HG02840 (cell line): ENCODE results near the gene TLE3.
A peak's percentile ranks its signal among the peaks of the same experiment; 100 is the strongest.

Experiments
- ATAC-seq: cut with Tn5 transposase; IDR thresholded peaks from one replicate; pipeline ENCODE4 v1.9.1; 2021; ENCODE audit warnings: mild to moderate bottlenecking, moderate library complexity, moderate number of reproducible peaks; ENCODE audit not compliant: unreplicated experiment, low FRiP score

Gene TLE3

DNA sequence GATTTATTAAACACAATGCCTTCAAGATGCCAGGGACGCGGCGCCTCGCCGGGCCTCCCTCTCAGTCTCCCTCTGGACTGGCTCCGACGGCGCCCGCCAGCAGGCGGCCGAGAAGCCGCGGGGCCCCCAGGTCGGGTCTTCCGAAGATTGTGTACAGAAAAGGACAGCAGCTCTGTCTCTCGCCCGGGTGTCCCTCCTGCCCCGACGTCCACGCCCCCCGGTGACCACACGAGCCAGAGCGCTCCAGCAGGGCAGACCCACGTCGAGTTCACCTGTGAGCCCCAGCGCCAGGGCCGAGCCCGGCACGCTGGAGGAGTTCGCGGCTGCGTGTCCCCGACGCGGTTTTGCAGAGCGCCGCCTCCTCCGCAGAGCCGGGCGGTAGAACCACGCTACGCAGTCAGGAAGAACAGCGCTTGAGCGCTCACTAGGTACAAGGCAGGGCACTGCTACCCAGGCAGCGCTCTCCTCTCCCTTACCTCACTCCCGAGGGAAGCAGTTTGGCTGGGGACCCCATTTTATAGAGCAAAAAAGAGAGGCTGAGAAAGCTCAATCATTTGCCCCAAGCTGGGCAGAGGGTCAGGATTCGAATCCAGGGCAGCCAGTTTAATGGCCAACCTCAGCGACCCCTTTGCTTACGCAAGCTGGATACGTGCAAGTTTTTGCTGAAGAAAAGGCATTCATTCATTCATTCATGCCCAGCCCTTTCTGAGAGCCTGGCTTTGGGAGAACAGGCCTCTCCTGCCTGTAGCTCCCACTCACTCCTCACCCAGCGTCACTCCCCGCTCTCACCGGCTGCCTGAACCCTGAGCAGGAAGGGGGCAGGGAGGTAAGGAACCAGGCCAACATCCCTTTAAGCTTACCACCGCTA lies 3.0 kb upstream of the TLE3 start:
- ATAC-seq: no peak

DNA sequence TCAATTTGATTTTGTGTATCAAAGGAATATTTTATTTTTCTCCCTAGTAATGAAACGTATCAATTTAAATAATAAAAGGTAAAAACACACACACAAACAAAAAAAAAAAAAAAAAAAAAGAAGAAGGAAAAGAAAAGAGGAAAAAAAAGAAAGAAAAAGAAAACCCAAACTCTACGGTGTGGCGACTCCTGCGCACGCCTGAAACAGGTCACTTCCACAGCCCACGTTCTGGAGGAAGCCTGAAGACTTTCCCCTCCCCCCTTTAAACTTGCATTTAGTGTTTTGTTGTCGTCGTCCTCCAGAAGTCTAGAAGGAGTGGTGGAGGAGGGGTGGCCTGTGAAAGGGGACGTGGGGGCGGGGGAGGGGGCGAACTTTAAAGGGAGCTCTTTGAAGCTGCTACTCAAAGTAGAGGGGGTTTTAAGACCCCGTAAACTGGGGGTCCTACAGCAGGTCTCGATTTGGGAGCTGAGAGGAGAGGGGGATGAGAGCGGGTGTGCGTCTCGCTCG lies 2.3 kb upstream of the TLE3 start:
- no peak for ATAC-seq

DNA sequence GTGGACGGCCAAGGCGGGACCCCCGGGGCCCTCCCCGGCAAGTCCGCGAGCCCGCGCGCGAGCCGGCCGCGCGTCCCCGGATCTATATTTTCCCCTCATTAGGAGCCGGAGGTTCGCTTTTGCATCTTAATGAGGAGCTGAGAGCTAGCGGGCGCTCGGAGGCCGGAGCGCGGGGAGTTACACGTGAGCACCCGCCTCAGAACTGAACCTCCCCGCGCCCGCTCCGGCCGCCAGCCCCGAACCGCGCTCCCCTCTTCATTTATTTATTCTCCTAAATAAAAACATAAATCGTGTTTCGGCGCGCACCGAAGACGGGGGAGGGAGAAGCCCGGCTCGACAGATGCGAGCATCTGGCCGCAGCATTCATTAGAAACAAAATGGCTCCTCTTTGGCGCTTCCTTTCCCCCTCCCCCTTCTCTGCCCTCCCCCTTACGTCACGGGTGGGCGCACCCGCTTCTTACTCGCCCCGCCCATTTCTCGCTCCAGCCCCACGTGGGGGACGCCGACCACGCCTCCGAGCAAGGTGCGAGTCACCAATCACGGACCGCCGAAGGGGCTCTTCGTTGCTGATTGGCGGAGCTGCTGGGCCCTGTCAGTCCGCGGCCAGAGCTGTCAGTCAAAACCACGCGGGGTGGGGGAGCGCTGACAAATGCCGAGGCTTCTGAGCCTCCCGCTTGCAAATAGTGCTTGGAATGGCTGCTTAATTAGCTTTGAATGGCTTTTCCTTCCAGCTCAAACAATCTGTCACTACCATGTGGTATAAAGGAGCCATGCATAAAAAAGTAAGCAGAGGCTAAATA lies 1.6 kb upstream of the TLE3 start:
- ATAC-seq: peak; percentile 59

DNA sequence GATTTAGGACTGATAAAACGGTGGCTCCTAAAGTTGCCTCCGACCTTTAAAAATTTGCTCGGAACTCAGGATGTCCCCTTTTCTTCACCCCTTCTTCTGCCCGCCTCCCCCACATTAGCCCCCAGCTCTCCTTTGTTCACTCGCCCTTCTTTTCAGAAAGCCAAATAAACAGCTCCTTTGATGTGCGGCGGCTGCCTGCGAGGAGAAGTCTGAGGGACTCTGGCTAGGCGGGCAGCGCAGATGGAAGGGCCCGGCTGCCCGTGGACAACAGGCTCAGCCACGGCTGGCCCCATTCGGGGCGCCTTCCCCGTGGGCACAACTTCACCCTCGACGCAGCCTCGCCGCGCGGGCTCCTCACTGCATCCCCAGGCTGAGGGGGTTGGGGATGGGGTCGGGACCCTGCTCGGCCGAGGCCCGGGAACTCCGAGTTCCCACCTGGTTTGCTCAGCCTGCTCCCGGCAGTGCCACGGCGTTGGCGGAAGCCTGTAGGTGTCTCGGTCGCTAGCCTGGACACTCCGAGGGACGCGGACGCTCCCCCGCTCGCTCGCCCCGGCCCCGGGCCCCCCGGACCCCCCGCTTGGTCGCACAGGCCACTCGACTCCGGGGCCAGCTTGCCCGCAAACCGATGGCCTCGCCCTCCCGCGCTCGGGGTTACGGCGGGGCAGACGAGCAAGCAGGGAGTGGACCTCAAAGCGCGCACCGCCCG lies 897 bp upstream of the TLE3 start:
- peak; percentile 6 for ATAC-seq

DNA sequence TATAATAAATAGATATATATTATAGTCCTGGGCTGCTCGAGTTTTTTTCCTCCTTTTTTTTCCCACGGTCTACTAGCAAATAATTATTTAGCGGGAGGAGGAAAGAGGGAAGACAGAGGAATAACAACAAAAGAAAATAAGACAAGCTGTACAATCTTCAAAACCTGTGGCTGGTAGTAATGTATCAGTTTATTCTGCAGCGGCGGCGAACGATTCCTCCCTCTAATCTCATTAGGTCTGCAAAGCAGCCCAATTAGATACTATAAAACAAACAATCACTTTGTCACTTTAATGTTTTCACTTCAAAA lies 390 bp upstream of the TLE3 start:
- no peak for ATAC-seq

DNA sequence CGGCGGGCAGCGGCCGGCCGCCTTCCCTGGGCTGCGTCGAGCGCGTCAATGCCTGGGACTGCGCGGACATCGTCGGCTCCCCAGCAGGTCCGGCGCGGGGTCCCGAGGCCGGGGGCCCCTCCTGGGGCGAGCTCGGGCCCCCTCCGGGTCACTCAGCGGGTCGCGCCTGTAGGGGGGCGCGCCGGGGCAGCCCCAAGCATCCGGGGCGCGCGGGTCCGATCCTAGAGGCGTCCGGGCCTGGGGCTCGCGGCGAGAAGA lies 725 bp downstream of the TLE3 start:
- ATAC-seq: no peak

DNA sequence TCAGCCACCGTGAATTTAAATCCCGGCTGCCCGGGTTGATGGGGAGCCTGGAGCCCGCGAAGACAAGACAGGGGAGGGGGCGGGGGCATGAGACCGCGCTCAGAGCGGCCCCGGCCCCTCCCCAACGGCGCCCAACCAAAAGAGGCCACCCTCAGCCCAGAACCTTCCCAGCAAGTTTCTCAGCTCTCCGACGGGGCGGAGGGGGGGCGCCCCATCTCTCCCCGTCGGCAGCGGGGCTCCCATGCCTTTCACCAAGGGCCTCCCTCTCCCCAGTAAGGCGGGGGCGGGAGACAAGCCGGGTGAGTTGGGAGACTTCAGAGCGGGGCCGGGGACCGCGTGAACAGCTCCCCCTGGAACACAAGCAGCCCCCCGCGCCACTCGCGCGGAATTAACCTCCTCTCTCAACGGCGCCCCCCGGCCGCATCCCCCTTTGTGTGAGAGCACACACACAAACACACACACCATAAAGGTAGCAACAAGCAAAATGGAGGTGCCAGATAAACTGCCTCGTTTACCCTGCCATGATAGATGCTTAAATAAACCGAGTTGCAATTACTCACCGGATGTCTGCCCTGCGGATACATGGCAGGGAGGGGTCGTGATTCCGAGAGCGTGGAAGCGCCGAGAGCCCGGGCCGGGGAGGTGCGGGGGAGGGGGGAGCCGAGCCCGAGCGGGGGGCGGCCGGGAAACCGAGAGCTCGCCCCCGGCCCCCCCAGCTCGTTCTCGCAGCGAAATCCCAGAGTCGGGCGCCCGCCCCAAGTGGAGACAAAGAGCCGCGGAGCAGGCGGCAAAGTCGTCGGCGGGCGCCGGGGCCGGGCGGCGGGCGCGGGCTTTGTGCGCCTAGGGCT lies 1.3 kb downstream of the TLE3 start:
- ATAC-seq: no peak

DNA sequence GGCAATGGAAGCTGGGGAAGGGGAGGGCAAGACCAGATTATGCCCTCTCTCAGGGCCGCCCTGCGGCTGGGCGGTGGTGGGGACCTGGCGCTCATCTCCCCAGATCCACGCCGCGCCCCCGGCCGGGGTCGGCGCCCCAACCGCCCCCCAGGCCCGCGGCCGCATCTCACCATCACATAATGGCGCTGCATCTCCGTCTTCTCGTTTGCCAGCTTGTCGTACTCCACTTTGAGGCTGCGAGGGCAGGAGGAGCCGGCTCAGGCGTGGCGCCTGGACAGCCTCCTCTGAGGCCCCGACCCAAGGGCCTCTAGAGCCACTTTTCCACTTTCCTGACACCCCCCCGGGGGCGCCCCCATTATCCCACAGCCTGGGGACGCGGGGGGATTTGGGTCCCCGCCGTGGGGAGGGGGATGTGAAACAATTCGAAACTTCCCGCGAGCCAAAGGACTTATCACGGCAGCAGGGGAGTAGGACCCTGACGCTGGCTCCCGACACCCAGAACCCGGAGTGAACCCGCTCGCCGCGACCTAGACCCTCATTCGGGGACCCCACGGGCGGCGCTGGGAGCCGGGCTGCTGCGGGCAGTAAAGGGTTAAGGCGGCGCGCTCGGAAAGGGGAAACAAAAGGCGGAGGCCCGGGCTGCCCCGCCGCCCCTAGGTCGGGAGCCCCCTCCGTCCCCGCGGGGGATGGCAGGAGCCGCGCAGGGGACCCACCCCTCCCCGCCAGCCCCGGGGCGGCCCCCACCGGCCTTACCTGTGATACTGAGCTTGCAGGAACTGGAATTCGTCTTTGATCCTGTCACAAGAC lies 2.1 kb downstream of the TLE3 start:
- no peak for ATAC-seq

DNA sequence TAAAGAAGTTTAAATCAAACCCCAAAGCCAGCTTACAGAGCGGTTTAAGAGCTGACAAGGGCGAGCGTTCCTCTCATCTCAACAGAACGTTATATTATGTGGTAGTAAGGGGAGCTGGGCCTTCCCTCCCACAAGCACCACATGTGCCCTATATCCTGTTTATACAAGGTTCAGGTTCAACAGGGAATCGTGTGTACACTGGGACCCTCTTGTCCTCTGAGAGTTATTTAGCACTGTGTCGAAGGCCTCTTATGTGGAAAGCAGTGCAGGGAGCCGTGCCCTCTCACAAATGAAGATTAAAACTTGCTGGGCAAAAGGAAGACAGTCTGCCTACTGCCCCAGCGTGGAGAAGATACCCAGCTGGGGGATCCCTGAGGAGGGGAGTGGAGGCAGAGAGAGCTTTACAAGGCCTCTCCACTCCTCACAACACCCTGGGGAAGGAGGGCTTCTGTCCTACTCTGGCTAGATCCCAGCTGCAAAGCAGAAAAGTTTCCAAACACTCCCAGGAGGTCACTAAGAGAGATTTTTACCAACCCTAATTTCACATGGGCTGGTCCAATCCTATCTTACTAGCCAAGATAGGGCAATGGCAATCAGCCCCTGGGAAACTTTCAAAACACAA lies 2.9 kb downstream of the TLE3 start:
- ATAC-seq: no peak

DNA sequence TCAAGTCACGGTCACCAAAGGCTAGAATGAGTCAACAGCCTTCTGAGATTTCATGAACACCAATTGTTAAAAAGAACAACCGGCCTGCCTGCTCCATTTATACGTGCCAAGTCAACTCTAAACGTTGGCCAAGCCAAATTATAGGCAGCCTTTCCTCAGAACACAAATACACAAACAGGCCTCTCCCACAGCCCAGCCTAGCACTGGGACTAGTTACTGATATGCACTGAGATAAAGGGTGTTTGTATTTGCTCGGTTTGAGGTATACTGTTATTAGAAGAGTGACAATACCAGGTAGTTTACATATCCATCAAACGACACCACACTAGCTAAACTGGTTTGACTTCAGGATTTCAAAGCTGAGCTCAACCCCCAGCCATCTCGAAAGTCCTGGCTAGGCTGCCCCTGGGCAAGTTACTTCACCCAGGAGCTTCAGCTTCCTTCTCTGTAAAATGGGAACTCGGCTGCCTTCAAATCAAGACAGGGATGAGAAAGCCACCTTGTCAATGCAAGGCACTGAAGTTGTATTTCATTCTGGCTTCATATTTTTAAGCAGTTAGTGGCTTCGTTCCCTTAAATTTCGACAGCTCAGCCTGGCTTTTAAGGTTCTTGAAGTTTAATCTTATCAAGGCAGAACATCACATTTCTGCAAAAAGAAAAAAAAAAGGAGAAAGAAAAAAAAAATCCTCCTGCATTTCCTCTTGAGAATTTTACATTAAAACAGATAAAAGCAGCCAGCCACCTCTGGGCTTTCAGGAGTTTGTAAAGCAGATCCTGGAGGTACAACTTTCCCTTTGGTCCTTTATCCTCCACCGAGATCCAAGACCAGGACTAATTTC lies 4.0 kb downstream of the TLE3 start:
- no peak for ATAC-seq

DNA sequence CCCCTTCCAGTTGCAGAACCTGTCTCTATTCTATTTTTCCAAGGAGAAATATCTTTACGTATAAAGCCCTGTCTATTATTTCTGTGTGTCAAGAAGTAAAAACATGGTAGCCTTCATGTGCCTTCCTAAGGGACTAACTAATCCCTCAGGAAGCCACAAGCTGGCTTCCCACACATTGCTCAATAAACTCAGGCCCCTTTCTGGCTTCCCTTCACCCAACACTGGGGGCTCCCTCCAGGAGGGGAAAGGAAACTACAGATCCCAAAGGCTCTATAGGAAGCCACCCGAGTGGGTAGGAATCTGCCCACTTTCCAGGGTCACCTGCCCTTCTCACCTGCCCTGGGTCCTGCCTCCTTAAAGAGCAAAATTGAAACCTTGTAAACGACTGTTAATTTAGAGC lies 4.6 kb downstream of the TLE3 start:
- no peak for ATAC-seq

DNA sequence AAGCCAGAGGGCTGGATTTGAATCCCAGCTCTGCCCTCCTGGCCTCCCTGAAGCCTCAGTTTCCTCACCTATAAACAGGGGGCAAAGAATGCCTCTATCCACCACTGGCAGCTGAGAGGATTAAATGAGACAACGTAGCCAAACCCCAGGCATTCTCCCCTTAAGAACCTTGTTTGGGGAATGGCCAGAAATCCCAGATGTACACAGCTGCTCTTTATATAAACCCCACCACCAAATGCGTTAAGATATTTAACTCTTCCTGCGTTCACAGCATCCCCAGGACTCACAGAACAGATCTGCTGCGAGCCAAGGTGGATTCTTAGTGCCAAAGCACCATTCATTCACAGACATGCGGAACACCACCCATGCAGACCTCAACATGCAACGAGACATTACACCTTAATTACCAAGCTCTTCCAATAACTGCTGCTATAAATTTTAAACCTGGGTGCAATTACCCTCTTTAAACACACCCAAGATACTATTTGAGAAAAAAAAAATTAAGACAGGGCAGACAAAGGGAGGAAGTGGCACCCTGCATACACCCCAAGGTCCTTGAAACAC lies 5.2 kb downstream of the TLE3 start:
- ATAC-seq: no peak

DNA sequence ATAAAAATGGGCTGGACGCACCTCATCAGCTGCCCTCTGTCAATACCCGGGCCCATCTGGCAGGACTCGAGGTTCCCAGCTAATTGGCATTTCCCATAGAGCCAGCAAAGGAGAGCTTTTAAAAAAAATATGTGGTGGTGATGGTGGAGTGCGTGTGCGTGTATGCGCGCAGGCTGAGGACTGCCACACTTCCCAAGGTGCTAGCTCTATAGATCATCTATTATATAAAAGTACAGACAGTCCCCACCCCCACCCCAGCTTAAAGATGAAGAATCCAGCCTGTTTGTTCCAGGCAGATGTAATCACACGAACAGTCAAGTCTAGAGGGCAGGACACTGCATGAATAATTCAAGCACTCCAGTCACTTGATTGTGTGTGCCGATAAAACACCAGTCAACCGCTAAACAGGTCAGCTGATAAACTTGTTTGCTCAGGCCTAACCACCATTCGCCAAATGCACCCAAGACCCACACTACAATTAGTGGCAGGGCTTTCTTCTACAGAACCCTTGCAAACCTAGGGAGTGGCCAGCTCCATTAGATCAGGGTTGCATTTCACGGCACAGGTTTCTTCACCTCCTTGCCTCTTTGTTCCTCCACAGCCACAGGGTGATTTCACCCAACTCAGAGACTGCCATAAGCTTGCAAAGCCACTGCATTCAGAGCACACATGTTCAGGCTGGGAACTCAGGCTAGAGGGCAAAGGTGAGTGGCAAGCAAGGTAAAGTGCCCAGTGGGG lies 5.8 kb downstream of the TLE3 start:
- no peak for ATAC-seq

DNA sequence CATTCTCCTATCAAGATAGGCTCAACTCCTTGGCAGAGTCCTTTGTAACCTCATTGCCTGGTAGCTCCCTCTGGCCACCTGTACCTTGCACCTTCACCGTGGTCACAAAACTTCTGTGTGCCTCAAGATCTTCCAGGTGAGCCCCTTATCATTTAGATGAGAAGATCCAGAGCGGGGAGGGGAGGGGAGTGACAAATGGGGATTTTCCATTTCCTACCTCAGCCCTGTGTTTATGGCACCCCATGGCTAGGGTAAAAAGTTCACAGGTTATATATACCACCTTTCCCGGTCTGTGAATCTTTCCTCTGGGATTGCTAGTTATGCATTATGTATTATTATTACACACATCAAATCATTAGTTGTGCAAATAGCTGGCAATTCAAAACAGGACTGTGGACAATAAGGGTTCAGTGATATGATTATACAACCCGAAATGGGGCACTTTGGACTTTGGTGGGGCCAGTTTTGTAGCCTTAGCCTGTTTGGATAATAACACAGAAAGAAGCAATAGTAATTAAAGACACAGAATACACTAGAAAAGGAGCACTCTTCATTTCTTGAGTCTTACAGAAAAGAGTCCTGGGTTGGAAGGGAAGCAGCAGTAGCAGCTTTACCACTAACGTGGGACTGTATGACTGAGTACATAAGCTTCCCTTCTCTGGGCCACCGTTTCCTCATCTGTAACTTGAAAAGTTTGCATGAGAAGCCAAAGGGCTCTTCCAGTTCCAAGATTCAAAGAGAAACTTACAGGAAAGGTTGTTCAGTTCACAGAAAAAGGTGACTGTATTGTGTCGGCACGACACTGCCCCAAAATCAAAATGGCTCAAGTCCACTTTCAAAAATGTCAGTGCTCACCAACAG lies 7.1 kb downstream of the TLE3 start:
- no peak for ATAC-seq

DNA sequence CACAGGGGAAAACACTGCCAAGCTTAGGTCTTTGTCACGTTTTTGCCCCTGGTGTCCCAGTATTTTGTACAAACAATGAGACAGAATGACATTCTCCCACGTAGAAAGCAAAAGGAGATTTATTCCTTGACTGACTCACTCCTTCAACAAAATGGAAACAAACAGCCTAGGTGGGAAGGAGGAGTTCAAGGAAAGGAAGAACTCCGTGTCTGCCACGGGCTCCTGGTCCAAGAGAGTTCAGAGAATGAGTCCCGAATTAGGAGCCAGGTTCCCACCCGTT lies 8.1 kb downstream of the TLE3 start:
- ATAC-seq: no peak

DNA sequence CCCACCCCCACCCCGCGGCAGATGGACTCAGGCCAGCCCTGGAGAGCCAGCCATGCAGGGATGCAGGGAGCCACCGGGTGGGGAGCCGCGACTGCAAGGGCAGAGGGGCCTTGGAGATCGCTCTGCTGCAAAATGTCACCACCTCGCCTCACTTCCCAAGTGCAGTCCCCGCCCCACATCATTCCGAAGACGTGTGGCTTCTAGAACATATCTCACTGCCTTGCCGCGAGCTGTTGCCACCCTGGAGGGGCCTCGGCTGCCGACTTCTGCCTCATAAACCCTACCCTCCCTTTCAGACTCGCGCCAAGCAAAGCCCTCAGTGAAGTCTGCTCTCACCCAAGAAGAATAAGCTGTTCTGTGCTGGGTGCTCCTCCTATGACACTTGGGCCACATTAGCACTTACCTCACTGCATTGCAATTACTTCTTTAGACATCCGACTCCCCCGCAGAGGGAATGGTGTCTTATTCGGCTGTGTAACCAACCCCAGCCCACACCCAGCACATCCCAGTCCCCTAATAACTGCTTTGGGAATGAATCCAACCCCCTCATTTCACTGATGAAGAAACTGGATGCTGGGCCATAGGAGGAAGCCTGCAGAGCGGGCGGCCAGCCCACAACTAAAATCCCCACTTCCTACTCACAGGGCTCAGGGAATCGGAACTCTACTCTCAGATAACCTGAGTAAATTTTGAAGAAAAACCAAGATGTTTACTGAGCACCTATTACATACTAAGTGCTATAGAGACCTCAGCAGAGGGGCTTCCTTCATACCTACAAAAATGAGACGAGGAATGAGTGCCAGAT lies 8.6 kb downstream of the TLE3 start:
- no peak for ATAC-seq
